CD4-positive, alpha-beta T cell (primary cell): ENCODE results near the gene SARNP. TPM values are rescaled to one million over a fixed set of nuclear protein-coding genes. Genes with fewer than 3 reads are reported as not detected.
A peak's percentile ranks its signal among the peaks of the same experiment; 100 is the strongest.

Source experiments
- ATAC-seq: fragments of 200-7000 bp; cut with Tn5 transposase; one replicate; pipeline ENCODE4 v1.10.0; 2022; ENCODE audit warnings: mild to moderate bottlenecking; ENCODE audit not compliant: poor library complexity
- CTCF ChIA-PET: fragments of 350-600 bp; sonication (Branson Sonifier 250); formaldehyde crosslinking; loops from one replicate; lab custom pipeline; 2021; ENCODE audit warnings: antibody characterized with exemption, inconsistent platforms; lab: Charles Lee
- POLR2A ChIA-PET: fragments of 350-600 bp; sonication (Branson Sonifier 250); formaldehyde crosslinking; loops from one replicate; lab custom pipeline; 2021; ENCODE audit warnings: antibody characterized with exemption, inconsistent platforms; lab: Charles Lee
- DNase-seq, 14 experiments: peaks; one replicate each; pipeline ENCODE4 v3.0.0-alpha.2; 2013 to 2020; ENCODE audit warnings: mixed read lengths in 2 of 14
- H3K27ac ChIP-seq, 2 donors: one replicate each; pipeline versions ENCODE4 v1.5.1 to v1.7.0; 2013; ENCODE audit warnings: low read length in 2 of 2, low read depth in 1 of 2, mild to moderate bottlenecking in 1 of 2
- H3K27me3 ChIP-seq, 2 experiments: 1 replicate in 1 of 2; 2 replicates in 1 of 2; pipeline versions ENCODE4 v1.6.1 to v1.7.0; 2013; ENCODE audit warnings: low read length in 2 of 2, control low read depth in 1 of 2, mild to moderate bottlenecking in 1 of 2, moderate library complexity in 1 of 2; ENCODE audit not compliant: insufficient read depth in 2 of 2, control insufficient read depth in 1 of 2
- H3K36me3 ChIP-seq: one replicate; pipeline ENCODE4 v1.6.1; 2013; ENCODE audit warnings: low read length, control low read depth; ENCODE audit not compliant: insufficient read depth
- H3K4me1 ChIP-seq: one replicate; pipeline ENCODE4 v1.6.1; 2013; ENCODE audit warnings: low read length, control low read depth; ENCODE audit not compliant: insufficient read depth
- H3K4me3 ChIP-seq: one replicate; pipeline ENCODE4 v1.5.1; 2013; ENCODE audit warnings: mild to moderate bottlenecking, low read length, moderate library complexity
- H3K9me3 ChIP-seq, 2 experiments: 1 replicate in 1 of 2; 2 replicates in 1 of 2; pipeline versions ENCODE4 v1.6.1 to v1.7.0; 2013; ENCODE audit warnings: low read length in 2 of 2, mild to moderate bottlenecking in 2 of 2, control low read depth in 1 of 2, moderate library complexity in 1 of 2; ENCODE audit not compliant: control insufficient read depth in 1 of 2, insufficient read depth in 1 of 2
- H3K27ac Mint-ChIP-seq: one replicate; pipeline ENCODE4 v1.8.0; 2020; ENCODE audit warnings: mixed read lengths
- H3K27me3 Mint-ChIP-seq: one replicate; pipeline ENCODE4 v1.8.0; 2021; ENCODE audit warnings: mixed read lengths
- H3K36me3 Mint-ChIP-seq: one replicate; pipeline ENCODE4 v1.8.0; 2021; ENCODE audit warnings: low read depth, mixed read lengths
- H3K4me1 Mint-ChIP-seq: one replicate; pipeline ENCODE4 v1.8.0; 2021; ENCODE audit warnings: low read depth, mixed read lengths
- H3K4me3 Mint-ChIP-seq: one replicate; pipeline ENCODE4 v1.8.0; 2020; ENCODE audit warnings: mild to moderate bottlenecking, mixed read lengths
- H3K9me3 Mint-ChIP-seq: one replicate; pipeline ENCODE4 v1.8.0; 2020; ENCODE audit warnings: mixed read lengths
- intact Hi-C, 2 experiments: fragments of 100-400 bp; cut with DNase I in 1 of 2; cut with micrococcal nuclease in 1 of 2; formaldehyde crosslinking; loops; one replicate each; pipeline versions ENCODE4 v1.15.1 to v1.9.0; 2023 to 2025; cut with DNase I, micrococcal nuclease
- total RNA-seq, 174 experiments: library from RNA in 2 of 174; stranded (reverse) in 2 of 174; gene quantifications; one replicate each; pipeline ENCODE4 v1.2.3 and lab custom pipeline; 2021 to 2026
- TF ChIP-seq, protein P1 (sequence below): fragments of 200-600 bp; IDR thresholded peaks from one replicate; pipeline ENCODE4 v1.8.0; 2022; ENCODE audit warnings: antibody characterized with exemption, mild to moderate bottlenecking

SARNP gene
- total RNA-seq, 2 experiments from 2014 or later = 38.2 to 38.6 TPM

GRCh38 chr12:55743406-55744339 is 73.9 kb downstream of the SARNP start:
- Histone ChIP-seq H3K27ac (no peak overlapping the region), H3K9me3 (no peaks in the 10 kb centered on the region), H3K4me1 (peaks cover 35% of the 10 kb centered on the region), H3K4me3 (peak overlapping the region; percentile 89), H3K27me3 (no peaks in the 10 kb centered on the region), H3K36me3 (no peaks in the 10 kb centered on the region)
- Mint-ChIP-seq H3K4me1 (peaks cover 49% of the 10 kb centered on the region), H3K27ac (peak overlapping the region; percentile 85), H3K27me3 (no peaks in the 10 kb centered on the region), H3K4me3 (peak overlapping the region; percentile 95), H3K9me3 (no peaks in the 10 kb centered on the region), H3K36me3 (peaks cover 8% of the 10 kb centered on the region)
- peak in 12 of 14 experiments; percentile 25 to 81 (median 49) for DNase-seq
- ATAC-seq = peak; percentile 40
- TF ChIP-seq, protein P1, sequence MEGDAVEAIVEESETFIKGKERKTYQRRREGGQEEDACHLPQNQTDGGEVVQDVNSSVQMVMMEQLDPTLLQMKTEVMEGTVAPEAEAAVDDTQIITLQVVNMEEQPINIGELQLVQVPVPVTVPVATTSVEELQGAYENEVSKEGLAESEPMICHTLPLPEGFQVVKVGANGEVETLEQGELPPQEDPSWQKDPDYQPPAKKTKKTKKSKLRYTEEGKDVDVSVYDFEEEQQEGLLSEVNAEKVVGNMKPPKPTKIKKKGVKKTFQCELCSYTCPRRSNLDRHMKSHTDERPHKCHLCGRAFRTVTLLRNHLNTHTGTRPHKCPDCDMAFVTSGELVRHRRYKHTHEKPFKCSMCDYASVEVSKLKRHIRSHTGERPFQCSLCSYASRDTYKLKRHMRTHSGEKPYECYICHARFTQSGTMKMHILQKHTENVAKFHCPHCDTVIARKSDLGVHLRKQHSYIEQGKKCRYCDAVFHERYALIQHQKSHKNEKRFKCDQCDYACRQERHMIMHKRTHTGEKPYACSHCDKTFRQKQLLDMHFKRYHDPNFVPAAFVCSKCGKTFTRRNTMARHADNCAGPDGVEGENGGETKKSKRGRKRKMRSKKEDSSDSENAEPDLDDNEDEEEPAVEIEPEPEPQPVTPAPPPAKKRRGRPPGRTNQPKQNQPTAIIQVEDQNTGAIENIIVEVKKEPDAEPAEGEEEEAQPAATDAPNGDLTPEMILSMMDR = no peak
- intact Hi-C loops = loop anchor here in 1 of 2 experiments (2.0 to 10.0 kb wide), 7 partner anchors 53 to 721 kb away; partner anchors contain the start of genes ESYT1, ORMDL2, RPS26 and SARNP
- ChIA-PET POLR2A (interaction anchor here (0.5 to 3.9 kb wide), 15 partner anchors 11 to 478 kb away, joined by 3 to 31 read pairs (median 4); partner anchors contain the start of genes DNAJC14, ORMDL2, RNF41 and SARNP), CTCF (interaction anchor here (0.8 to 1.5 kb wide), 5 partner anchors 14 to 183 kb away, joined by 3 to 8 read pairs (median 3); partner anchors contain the start of genes ORMDL2 and SARNP)

DNA sequence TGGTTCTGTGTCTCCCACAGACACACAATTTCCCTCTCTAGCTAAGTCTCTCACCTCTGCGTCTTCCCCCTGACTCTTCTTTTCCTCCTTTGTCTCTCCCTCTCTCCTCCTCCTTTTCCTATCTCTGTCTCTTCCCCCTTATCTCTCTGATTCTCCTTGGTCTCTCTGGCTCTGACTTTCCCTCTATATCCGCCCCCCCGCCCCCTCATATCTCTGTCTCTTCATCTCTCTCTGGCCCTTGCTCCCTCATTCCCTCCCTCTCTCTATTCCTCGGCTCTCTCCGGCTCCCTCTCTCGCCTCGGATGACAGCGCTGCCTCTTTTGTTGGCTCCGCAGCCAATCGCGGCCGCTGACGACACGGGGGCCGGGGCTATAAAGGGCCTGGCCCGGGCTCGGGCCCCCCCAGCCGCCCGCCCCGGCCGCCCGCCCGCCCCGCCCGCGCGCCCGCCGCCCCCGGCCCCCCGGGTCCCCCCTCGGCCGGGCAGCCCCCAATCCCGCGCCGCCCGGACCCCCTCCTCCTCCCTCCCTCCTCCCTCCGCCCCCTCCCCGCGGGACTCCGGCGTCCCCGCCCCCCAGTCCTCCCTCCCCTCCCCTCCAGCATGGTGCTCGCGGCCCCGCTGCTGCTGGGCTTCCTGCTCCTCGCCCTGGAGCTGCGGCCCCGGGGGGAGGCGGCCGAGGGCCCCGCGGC is 74.7 kb downstream of the SARNP start, which contains the start of gene GDF11:
TSS of gene GDF11 (plus strand) at position 404 of the 687 bp plus-strand sequence. CDS start at position 599, 195 bp downstream.
- Histone ChIP-seq H3K9me3 (no peaks in the 10 kb centered on the region), H3K27me3 (no peaks in the 10 kb centered on the region), H3K36me3 (no peaks in the 10 kb centered on the region), H3K4me1 (peaks cover 43% of the 10 kb centered on the region), H3K4me3 (peak within 1 kb of the TSS; percentile 89), H3K27ac (peak within 1 kb of the TSS; percentile 38 to 57)
- peak within 1 kb of the TSS; percentile 85 for H3K27ac Mint-ChIP-seq
- POLR2A ChIA-PET = interaction anchor here (0.7 to 3.9 kb wide), 13 partner anchors 12 to 447 kb away, joined by 3 to 31 read pairs (median 4); partner anchors contain the start of genes DNAJC14, ORMDL2, SARNP and SMARCC2
- CTCF ChIA-PET = interaction anchor here (1.0 to 1.5 kb wide), 3 partner anchors 18 to 198 kb away, joined by 3 to 8 read pairs (median 6); partner anchors contain the start of genes ORMDL2 and SARNP
- TF ChIP-seq, protein P1 = no peak
- peak within 1 kb of the TSS; percentile 95 for H3K4me3 Mint-ChIP-seq
- peak; percentile 65 for ATAC-seq
- no peaks in the 10 kb centered on the region for H3K27me3 Mint-ChIP-seq
- H3K9me3 Mint-ChIP-seq = no peaks in the 10 kb centered on the region
- peaks cover 1% of the 10 kb centered on the region for H3K36me3 Mint-ChIP-seq
- DNase-seq = peak; percentile 44 to 87 (median 68)
- H3K4me1 Mint-ChIP-seq = peaks cover 55% of the 10 kb centered on the region
- intact Hi-C loops = loop anchor here in 1 of 2 experiments (2.0 to 10.0 kb wide), 7 partner anchors 54 to 722 kb away; partner anchors contain the start of genes ESYT1, ORMDL2, RPS26 and SARNP
